GM21737 (cell line): ENCODE data around the gene VPREB1.
"Not testable (repeated sequence)": the region's sequence is repeated elsewhere in the genome, so short reads cannot be mapped to it uniquely, and the experiment has no call there.

Experiments used
- ATAC-seq: cut with Tn5 transposase; IDR thresholded peaks from one replicate; pipeline ENCODE4 v1.9.1; 2021; ENCODE audit warnings: mild to moderate bottlenecking, moderate library complexity; ENCODE audit not compliant: unreplicated experiment

The VPREB1 gene

GRCh38 chr22:22213231-22213630 lies 31.4 kb upstream of the VPREB1 start:
- ATAC-seq, result no peak

- ATAC-seq, result no peak
These were observed 29.7 kb upstream of the VPREB1 start for GRCh38 chr22:22214819-22215329.

- ATAC-seq, result no peak
These were observed 28.7 kb upstream of the VPREB1 start for GRCh38 chr22:22215659-22216449.

- no peak for ATAC-seq
These were observed 28.1 kb upstream of the VPREB1 start for GRCh38 chr22:22216450-22216959.

- no peak for ATAC-seq
These were observed 26.3 kb upstream of the VPREB1 start for GRCh38 chr22:22218302-22218701.

- no peak for ATAC-seq
These were observed 25.2 kb upstream of the VPREB1 start for GRCh38 chr22:22219140-22219996.

- not testable (repeated sequence) for ATAC-seq
These were observed 23.5 kb upstream of the VPREB1 start for GRCh38 chr22:22221043-22221442.

GRCh38 chr22:22226448-22227187 lies 18.0 kb upstream of the VPREB1 start:
- ATAC-seq, result no peak

- no peak for ATAC-seq
These were observed 16.2 kb upstream of the VPREB1 start for GRCh38 chr22:22228421-22228820.

GRCh38 chr22:22228921-22229320 lies 15.7 kb upstream of the VPREB1 start:
- no peak for ATAC-seq

- ATAC-seq, result no peak
These were observed 14.7 kb upstream of the VPREB1 start for GRCh38 chr22:22229683-22230420.

- ATAC-seq, result no peak
These were observed 14.1 kb upstream of the VPREB1 start for GRCh38 chr22:22230438-22230837.

GRCh38 chr22:22233081-22233480 lies 11.5 kb upstream of the VPREB1 start:
- ATAC-seq, result no peak

GRCh38 chr22:22235558-22235957 lies 9.0 kb upstream of the VPREB1 start:
- ATAC-seq, result no peak

GRCh38 chr22:22237521-22237920 lies 7.1 kb upstream of the VPREB1 start:
- ATAC-seq, result no peak

GRCh38 chr22:22239311-22239939 lies 5.2 kb upstream of the VPREB1 start:
- no peak for ATAC-seq

- ATAC-seq, result no peak
These were observed 3.1 kb upstream of the VPREB1 start for GRCh38 chr22:22241554-22241898.

- ATAC-seq, result no peak
These were observed 2.1 kb upstream of the VPREB1 start for GRCh38 chr22:22242488-22242887.

GRCh38 chr22:22243033-22243680 lies 1.4 kb upstream of the VPREB1 start:
- no peak for ATAC-seq
